DMS153 treated with DMSO at 0.1 percent for 48 hours (cell line): ENCODE data around the gene NTNG2.

Experiments used
- DNase-seq: peaks from one replicate; lab custom pipeline; 2025; ENCODE audit not compliant: unreplicated experiment; lab: John Stamatoyannopoulos, UW

Gene NTNG2

GRCh38 chr9:132146575-132146974 lies 15.3 kb upstream of the NTNG2 start:
- no peak for DNase-seq

GRCh38 chr9:132147331-132147730 lies 14.5 kb upstream of the NTNG2 start:
- no peak for DNase-seq

- DNase-seq, result no peak
Observed at GRCh38 chr9:132147839-132148238, 14.0 kb upstream of the NTNG2 start.

GRCh38 chr9:132150256-132150655 lies 11.6 kb upstream of the NTNG2 start:
- no peak for DNase-seq

- no peak for DNase-seq
Observed at GRCh38 chr9:132151118-132151517, 10.7 kb upstream of the NTNG2 start.

- no peak for DNase-seq
Observed at GRCh38 chr9:132152231-132152630, 9.6 kb upstream of the NTNG2 start.

- DNase-seq, result no peak
Observed at GRCh38 chr9:132154863-132155567, 6.8 kb upstream of the NTNG2 start.

GRCh38 chr9:132155568-132155895 lies 6.3 kb upstream of the NTNG2 start:
- no peak for DNase-seq

- no peak for DNase-seq
Observed at GRCh38 chr9:132156262-132156661, 5.6 kb upstream of the NTNG2 start.

- no peak for DNase-seq
Observed at GRCh38 chr9:132157347-132158116, 4.3 kb upstream of the NTNG2 start.

GRCh38 chr9:132160802-132161742 lies 786 bp upstream of the NTNG2 start:
- no peak for DNase-seq

- no peak for DNase-seq
Observed at GRCh38 chr9:132162764-132163456, 1.1 kb downstream of the NTNG2 start.

GRCh38 chr9:132163457-132163875 lies 1.6 kb downstream of the NTNG2 start:
- no peak for DNase-seq

GRCh38 chr9:132163876-132164603 lies 2.2 kb downstream of the NTNG2 start:
- no peak for DNase-seq

- DNase-seq, result no peak
Observed at GRCh38 chr9:132164604-132165362, 2.9 kb downstream of the NTNG2 start.

- no peak for DNase-seq
Observed at GRCh38 chr9:132166599-132166998, 4.7 kb downstream of the NTNG2 start.

GRCh38 chr9:132167192-132167591 lies 5.3 kb downstream of the NTNG2 start:
- no peak for DNase-seq

GRCh38 chr9:132168347-132168746 lies 6.5 kb downstream of the NTNG2 start:
- no peak for DNase-seq

GRCh38 chr9:132168851-132169250 lies 7.0 kb downstream of the NTNG2 start:
- no peak for DNase-seq
